K562 treated with DMSO at 1 percent for 48 hours (cell line): Measurements from ENCODE around the gene SERPINA6. TPM values are rescaled to one million over a fixed set of nuclear protein-coding genes. Genes with fewer than 3 reads are reported as not detected.

Experiments used
- total RNA-seq: library from RNA; unstranded; fragments of 300-600 nt; gene quantifications from 2 replicates; pipeline ENCODE4 v1.2.3, GENCODE V29; 2022; ENCODE audit warnings: low replicate concordance; ENCODE audit errors: extremely low read depth

The SERPINA6 gene
- not detected in 2 replicates for total RNA-seq

GRCh38 chr14:94322648-94323570 is at the start of gene SERPINA6:
TSS of gene SERPINA6 (minus strand) at chr14:94323336. CDS start at chr14:94314648, 8,688 bp downstream.

GRCh38 chr14:94366146-94366915 is 43.2 kb upstream of the SERPINA6 start, which contains the start of gene SERPINA2:
TSS of gene SERPINA2 (minus strand) at chr14:94366698.

GRCh38 chr14:94292872-94293577 is 30.1 kb downstream of the SERPINA6 start, which contains the start of gene SERPINA10:
TSS of gene SERPINA10 (minus strand) at chr14:94293268. CDS start at chr14:94290593, 2,675 bp downstream.

Other genes with a start within 250 kb of the SERPINA6 start
- gene DDX24, start 242.1 kb downstream of the SERPINA6 start, total RNA-seq: not detected in 2 replicates
- gene IFI27L1, start 242.0 kb downstream of the SERPINA6 start, total RNA-seq: not detected in 2 replicates
- gene IFI27, start 212.6 kb downstream of the SERPINA6 start, total RNA-seq: not detected in 2 replicates
- not detected in 2 replicates for gene IFI27L2, start 193.7 kb downstream of the SERPINA6 start, total RNA-seq
- gene PPP4R4, start 149.0 kb downstream of the SERPINA6 start, total RNA-seq: not detected in 2 replicates
- not detected in 2 replicates for gene SERPINA10, start 30.1 kb downstream of the SERPINA6 start, total RNA-seq
- gene SERPINA2, start 43.4 kb upstream of the SERPINA6 start, total RNA-seq: not detected in 2 replicates
- not detected in 2 replicates for gene SERPINA1, start 65.3 kb upstream of the SERPINA6 start, total RNA-seq
- gene SERPINA11, start 129.5 kb upstream of the SERPINA6 start, total RNA-seq: not detected in 2 replicates
- not detected in 2 replicates for gene SERPINA9, start 152.9 kb upstream of the SERPINA6 start, total RNA-seq
- gene SERPINA12, start 186.1 kb upstream of the SERPINA6 start, total RNA-seq: not detected in 2 replicates
- gene SERPINA4, start 238.1 kb upstream of the SERPINA6 start, total RNA-seq: not detected in 2 replicates